Right lobe of liver (tissue), 6 donors: ENCODE measurements around the gene NPHP3. TPM values are rescaled to one million over a fixed set of nuclear protein-coding genes. Genes with fewer than 3 reads are reported as not detected.
A peak's percentile ranks its signal among the peaks of the same experiment; 100 is the strongest.

Source experiments
- ATAC-seq, 4 donors: fragments of 200-7000 bp; cut with Tn5 transposase; one replicate each; pipeline ENCODE4 v1.9.1; 2020; ENCODE audit warnings: mild to moderate bottlenecking in 4 of 4, moderate library complexity in 4 of 4
- DNase-seq, 3 donors: peaks; one replicate each; pipeline ENCODE4 v3.0.0-alpha.2; 2020
- H3K27ac ChIP-seq, 3 donors: fragments of 200-600 bp; one replicate each; pipeline ENCODE4 v1.8.0; 2022
- H3K27me3 ChIP-seq, 2 donors: fragments of 200-600 bp; one replicate each; pipeline ENCODE4 v1.8.0; 2022
- H3K36me3 ChIP-seq, 4 donors: fragments of 200-600 bp; sonication (generic) in 1 of 4; one replicate each; pipeline versions ENCODE4 v1.5.1 to v1.8.0; 2017 to 2022; ENCODE audit warnings: control low read depth in 1 of 4
- H3K4me1 ChIP-seq, 4 donors: fragments of 200-600 bp; sonication (generic) in 1 of 4; one replicate each; pipeline versions ENCODE4 v1.5.1 to v1.8.0; 2017 to 2022; ENCODE audit warnings: control low read depth in 1 of 4
- H3K4me3 ChIP-seq, 3 donors: fragments of 200-600 bp; one replicate each; pipeline ENCODE4 v1.8.0; 2022
- H3K9me3 ChIP-seq, 4 donors: fragments of 200-600 bp; sonication (generic) in 1 of 4; one replicate each; pipeline versions ENCODE4 v1.5.1 to v1.8.0; 2017 to 2022; ENCODE audit warnings: control low read depth in 1 of 4
- CTCF ChIP-seq, 4 donors: fragments of 200-600 bp in 3 of 4; fragments of 450-650 bp in 1 of 4; IDR thresholded peaks; one replicate each; pipeline versions ENCODE4 v1.5.1 to v1.8.0; 2016 to 2022; ENCODE audit warnings: antibody characterized with exemption in 4 of 4, mild to moderate bottlenecking in 2 of 4
- POLR2A ChIP-seq: fragments of 450-650 bp; IDR thresholded peaks from one replicate; pipeline ENCODE4 v1.6.1; 2017; ENCODE audit warnings: antibody characterized with exemption, mild to moderate bottlenecking
- WGBS: methylation state at CpG from one replicate; pipeline ENCODE4 v1.1.6; 2018; ENCODE audit warnings: low coverage, low lambda C conversion rate; ENCODE audit not compliant: insufficient coverage; ENCODE audit errors: missing lambda C conversion rate; 5-methylcytosine and 5-hydroxymethylcytosine counted together
- intact Hi-C, 2 donors: fragments of 100-400 bp; cut with DNase I; formaldehyde crosslinking; loops; one replicate each; pipeline versions ENCODE4 v1.11.2 to v1.14.1; 2022
- total RNA-seq, 6 experiments: library from RNA; depleted of rRNA in 2 of 6; stranded (reverse); fragments of >200 nt in 2 of 6; fragmentation: NEBNext Ultra II Directional in 3 of 6; extraction: Animal tissue kit (Norgen Biotek cat#: 25700) in 3 of 6; gene quantifications; one replicate each; pipeline versions ENCODE4 v1.1.0 to v1.2.4, GENCODE V29; 2016 to 2023
- donor health status: DM: no; HTN: yes; CAD: no.
- donor health status: DM: no; HTN: no; CAD: no.
- donor health status: DM: no; HTN: no; CAD: no.
- donor health status: DM: no; HTN: yes; CAD: no.
- donor health status: DM: no; HTN: yes; CAD: no.

NPHP3 gene
- total RNA-seq, 6 experiments from 2014 or later, result 6.5 to 11.4 (median 9.3) TPM

DNA sequence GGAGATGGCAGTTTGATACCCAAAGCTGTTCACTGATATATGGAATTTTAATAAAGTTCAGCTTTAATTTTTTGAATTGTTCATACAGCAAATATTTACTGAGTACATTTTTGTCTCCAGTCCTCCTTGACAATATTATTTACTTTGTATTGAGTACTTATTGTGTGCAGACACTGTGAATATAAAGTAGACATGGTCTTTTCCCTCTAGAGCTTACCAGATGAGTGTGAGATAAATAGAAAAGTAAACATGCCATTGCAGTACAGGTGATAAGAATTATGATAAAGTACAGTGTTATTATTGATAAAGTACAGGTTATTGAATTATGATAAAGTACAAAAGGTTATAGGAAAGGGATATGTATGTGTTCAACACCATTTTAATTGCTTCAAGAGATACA lies 60.0 kb downstream of the NPHP3 start:
- Histone ChIP-seq H3K27me3 (no peaks in the 10 kb centered on the region), H3K9me3 (no peaks in the 10 kb centered on the region), H3K4me1 (peaks cover 0 to 41% (median 8%) of the 10 kb centered on the region in 4 donors), H3K36me3 (peaks cover 0 to 2% (median 0%) of the 10 kb centered on the region in 4 donors), H3K27ac (no peak overlapping the region), H3K4me3 (no peak overlapping the region)
- DNase-seq (no peak), ATAC-seq (no peak)
- intact Hi-C loops, result no loop called here
- no peak for TF ChIP-seq POLR2A
- TF ChIP-seq CTCF (IDR thresholded peaks at IDR 0.05), result no peak

GRCh38 chr3:132661101-132661500 lies 61.1 kb downstream of the NPHP3 start:
- TF ChIP-seq POLR2A (no peak), CTCF (IDR thresholded peaks at IDR 0.05) (no peak)
- Histone ChIP-seq H3K36me3 (peaks cover 0 to under 1% (median 0%) of the 10 kb centered on the region in 4 donors), H3K27me3 (no peaks in the 10 kb centered on the region), H3K27ac (peak overlapping the region in 2 of 3 donors; percentile 84 to 88), H3K4me3 (peak overlapping the region; percentile 75 to 88 (median 77)), H3K4me1 (peaks cover 0 to 52% (median 9%) of the 10 kb centered on the region in 4 donors), H3K9me3 (no peaks in the 10 kb centered on the region)
- ATAC-seq (peak in 2 of 4 donors; percentile 6 to 9), DNase-seq (no peak)
- 9% methylated on average over 8 of the region's 8 CpGs for WGBS
- intact Hi-C loops, result no loop called here

GRCh38 chr3:132660811-132661070 lies 61.5 kb downstream of the NPHP3 start:
- Histone ChIP-seq H3K4me1 (peaks cover 0 to 55% (median 11%) of the 10 kb centered on the region in 4 donors), H3K9me3 (no peaks in the 10 kb centered on the region), H3K27me3 (no peaks in the 10 kb centered on the region), H3K4me3 (peak overlapping the region; percentile 75 to 88 (median 77)), H3K27ac (peak overlapping the region; percentile 84 to 88 (median 85)), H3K36me3 (no peaks in the 10 kb centered on the region)
- no peak for DNase-seq
- no peak for TF ChIP-seq CTCF (IDR thresholded peaks at IDR 0.05)
- no peak for TF ChIP-seq POLR2A
- peak in 3 of 4 donors; percentile 0 to 4 (median 2) for ATAC-seq
- WGBS, result 0% methylated on average over 5 of the region's 5 CpGs
- intact Hi-C loops, result no loop called here

- intact Hi-C loops, result no loop called here
- Histone ChIP-seq H3K27ac (peak within 1 kb of the TSS; percentile 84 to 88 (median 85)), H3K4me1 (peaks cover 0 to 56% (median 13%) of the 10 kb centered on the region in 4 donors), H3K36me3 (no peaks in the 10 kb centered on the region), H3K27me3 (no peaks in the 10 kb centered on the region), H3K4me3 (peak within 1 kb of the TSS; percentile 75 to 88 (median 77)), H3K9me3 (no peaks in the 10 kb centered on the region)
- 0% methylated on average over 45 of the region's 64 CpGs for WGBS
- ATAC-seq, result peak; percentile 60 to 69 (median 66)
- TF ChIP-seq POLR2A (peak; percentile 11), CTCF (IDR thresholded peaks at IDR 0.05) (no peak)
- peak; percentile 71 to 76 (median 72) for DNase-seq
These were observed 62.0 kb downstream of the NPHP3 start, which contains the start of gene UBA5 for GRCh38 chr3:132660052-132660810. TSS of gene UBA5 (plus strand) at chr3:132660329. CDS start at chr3:132660538, 209 bp downstream.
